ENCODE measurements around the gene CYP2D6. TPM values are rescaled to one million over a fixed set of nuclear protein-coding genes. Genes with fewer than 3 reads are reported as not detected.

CYP2D6 gene
- total and polyA plus RNA-seq, 10 of the 15 experiments (the other 5 are each of a cell fraction or from before 2014, with no cell fraction given), result 0.08 to 1.4 (median 0.39) TPM

DNA sequence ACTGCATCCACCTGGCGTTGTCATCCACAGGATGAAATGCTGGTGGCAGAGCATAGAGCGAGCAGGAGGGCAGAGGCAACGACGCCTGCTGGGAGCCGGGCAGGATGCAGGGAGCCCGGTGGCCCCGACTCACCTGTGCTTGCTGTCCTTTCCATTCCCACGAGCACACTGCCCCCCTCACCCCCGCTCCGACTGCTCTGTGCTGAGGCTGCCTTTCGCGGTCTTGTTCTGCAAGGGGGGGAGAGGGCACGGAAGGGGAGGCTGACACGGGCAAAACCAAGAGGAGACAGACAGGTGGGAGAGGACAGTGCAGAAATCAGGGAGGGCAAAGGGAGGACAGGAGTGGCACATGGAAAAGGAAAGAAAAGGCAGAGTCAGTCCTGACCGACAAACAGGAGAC, 37.9 kb upstream of the CYP2D6 start:
- intact Hi-C loops (cut with micrococcal nuclease; ENCODE audit: unreplicated experiment) (loop anchor here (2.0 to 5.0 kb wide), 2 partner anchors 100 to 201 kb away; partner anchors contain the start of gene SEPTIN3), in situ Hi-C loops (cut with MboI) (loop anchor here (5.0 kb wide), 1 partner anchor 269 kb away; no protein-coding TSS in a partner anchor)
- no peaks in the 10 kb centered on the region for H3K9me3 ChIP-seq (replicated peaks; ENCODE audit: control insufficient read depth, insufficient read depth, low read length)
- peaks cover 10% of the 10 kb centered on the region for H3K4me1 ChIP-seq (ENCODE audit: control insufficient read depth, insufficient read depth, low read length)
- no peaks in the 10 kb centered on the region; the same call in 1 of the 2 replicates for H4K20me1 ChIP-seq (ENCODE audit: control insufficient read depth, insufficient read depth)
- H2AFZ ChIP-seq (ENCODE audit: control insufficient read depth, low read depth, low read length), result no peak overlapping the region
- H3K4me3 ChIP-seq, result no peak overlapping the region
- POLR2A ChIA-PET, result no interaction called here
- TF ChIP-seq POU2F2 (IDR thresholded peaks at IDR 0.05; ENCODE audit: borderline replicate concordance, low read depth, low read length) (no peak), MEF2B (IDR thresholded peaks at IDR 0.05; ENCODE audit: partially characterized antibody, poor library complexity, severe bottlenecking) (no peak), CBX3 (IDR thresholded peaks at IDR 0.05; ENCODE audit: borderline replicate concordance, low read depth) (no peak), NFXL1 (IDR thresholded peaks at IDR 0.05; ENCODE audit: borderline replicate concordance) (no peak), KLF5 (IDR thresholded peaks at IDR 0.05; ENCODE audit: partially characterized antibody) (no peak), PML (IDR thresholded peaks at IDR 0.05; ENCODE audit: low read length) (no peak), TCF7 (IDR thresholded peaks at IDR 0.05; ENCODE audit: borderline replicate concordance) (no peak), MYB (IDR thresholded peaks at IDR 0.05; ENCODE audit: borderline replicate concordance, low read depth, low read length) (no peak), RAD21 (IDR thresholded peaks at IDR 0.05; ENCODE audit: insufficient read depth, low read depth, low read length) (no peak)
- TF ChIP-seq, protein P1, sequence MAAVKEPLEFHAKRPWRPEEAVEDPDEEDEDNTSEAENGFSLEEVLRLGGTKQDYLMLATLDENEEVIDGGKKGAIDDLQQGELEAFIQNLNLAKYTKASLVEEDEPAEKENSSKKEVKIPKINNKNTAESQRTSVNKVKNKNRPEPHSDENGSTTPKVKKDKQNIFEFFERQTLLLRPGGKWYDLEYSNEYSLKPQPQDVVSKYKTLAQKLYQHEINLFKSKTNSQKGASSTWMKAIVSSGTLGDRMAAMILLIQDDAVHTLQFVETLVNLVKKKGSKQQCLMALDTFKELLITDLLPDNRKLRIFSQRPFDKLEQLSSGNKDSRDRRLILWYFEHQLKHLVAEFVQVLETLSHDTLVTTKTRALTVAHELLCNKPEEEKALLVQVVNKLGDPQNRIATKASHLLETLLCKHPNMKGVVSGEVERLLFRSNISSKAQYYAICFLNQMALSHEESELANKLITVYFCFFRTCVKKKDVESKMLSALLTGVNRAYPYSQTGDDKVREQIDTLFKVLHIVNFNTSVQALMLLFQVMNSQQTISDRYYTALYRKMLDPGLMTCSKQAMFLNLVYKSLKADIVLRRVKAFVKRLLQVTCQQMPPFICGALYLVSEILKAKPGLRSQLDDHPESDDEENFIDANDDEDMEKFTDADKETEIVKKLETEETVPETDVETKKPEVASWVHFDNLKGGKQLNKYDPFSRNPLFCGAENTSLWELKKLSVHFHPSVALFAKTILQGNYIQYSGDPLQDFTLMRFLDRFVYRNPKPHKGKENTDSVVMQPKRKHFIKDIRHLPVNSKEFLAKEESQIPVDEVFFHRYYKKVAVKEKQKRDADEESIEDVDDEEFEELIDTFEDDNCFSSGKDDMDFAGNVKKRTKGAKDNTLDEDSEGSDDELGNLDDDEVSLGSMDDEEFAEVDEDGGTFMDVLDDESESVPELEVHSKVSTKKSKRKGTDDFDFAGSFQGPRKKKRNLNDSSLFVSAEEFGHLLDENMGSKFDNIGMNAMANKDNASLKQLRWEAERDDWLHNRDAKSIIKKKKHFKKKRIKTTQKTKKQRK (IDR thresholded peaks at IDR 0.05; ENCODE audit: low read depth, low read length), result no peak
- TF ChIP-seq, protein P2, sequence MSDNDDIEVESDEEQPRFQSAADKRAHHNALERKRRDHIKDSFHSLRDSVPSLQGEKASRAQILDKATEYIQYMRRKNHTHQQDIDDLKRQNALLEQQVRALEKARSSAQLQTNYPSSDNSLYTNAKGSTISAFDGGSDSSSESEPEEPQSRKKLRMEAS (IDR thresholded peaks at IDR 0.05; ENCODE audit: low read depth, low read length), result no peak
- TF ChIP-seq, protein P3, sequence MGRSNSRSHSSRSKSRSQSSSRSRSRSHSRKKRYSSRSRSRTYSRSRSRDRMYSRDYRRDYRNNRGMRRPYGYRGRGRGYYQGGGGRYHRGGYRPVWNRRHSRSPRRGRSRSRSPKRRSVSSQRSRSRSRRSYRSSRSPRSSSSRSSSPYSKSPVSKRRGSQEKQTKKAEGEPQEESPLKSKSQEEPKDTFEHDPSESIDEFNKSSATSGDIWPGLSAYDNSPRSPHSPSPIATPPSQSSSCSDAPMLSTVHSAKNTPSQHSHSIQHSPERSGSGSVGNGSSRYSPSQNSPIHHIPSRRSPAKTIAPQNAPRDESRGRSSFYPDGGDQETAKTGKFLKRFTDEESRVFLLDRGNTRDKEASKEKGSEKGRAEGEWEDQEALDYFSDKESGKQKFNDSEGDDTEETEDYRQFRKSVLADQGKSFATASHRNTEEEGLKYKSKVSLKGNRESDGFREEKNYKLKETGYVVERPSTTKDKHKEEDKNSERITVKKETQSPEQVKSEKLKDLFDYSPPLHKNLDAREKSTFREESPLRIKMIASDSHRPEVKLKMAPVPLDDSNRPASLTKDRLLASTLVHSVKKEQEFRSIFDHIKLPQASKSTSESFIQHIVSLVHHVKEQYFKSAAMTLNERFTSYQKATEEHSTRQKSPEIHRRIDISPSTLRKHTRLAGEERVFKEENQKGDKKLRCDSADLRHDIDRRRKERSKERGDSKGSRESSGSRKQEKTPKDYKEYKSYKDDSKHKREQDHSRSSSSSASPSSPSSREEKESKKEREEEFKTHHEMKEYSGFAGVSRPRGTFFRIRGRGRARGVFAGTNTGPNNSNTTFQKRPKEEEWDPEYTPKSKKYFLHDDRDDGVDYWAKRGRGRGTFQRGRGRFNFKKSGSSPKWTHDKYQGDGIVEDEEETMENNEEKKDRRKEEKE (IDR thresholded peaks at IDR 0.05), result no peak
- TF ChIP-seq, protein P4, sequence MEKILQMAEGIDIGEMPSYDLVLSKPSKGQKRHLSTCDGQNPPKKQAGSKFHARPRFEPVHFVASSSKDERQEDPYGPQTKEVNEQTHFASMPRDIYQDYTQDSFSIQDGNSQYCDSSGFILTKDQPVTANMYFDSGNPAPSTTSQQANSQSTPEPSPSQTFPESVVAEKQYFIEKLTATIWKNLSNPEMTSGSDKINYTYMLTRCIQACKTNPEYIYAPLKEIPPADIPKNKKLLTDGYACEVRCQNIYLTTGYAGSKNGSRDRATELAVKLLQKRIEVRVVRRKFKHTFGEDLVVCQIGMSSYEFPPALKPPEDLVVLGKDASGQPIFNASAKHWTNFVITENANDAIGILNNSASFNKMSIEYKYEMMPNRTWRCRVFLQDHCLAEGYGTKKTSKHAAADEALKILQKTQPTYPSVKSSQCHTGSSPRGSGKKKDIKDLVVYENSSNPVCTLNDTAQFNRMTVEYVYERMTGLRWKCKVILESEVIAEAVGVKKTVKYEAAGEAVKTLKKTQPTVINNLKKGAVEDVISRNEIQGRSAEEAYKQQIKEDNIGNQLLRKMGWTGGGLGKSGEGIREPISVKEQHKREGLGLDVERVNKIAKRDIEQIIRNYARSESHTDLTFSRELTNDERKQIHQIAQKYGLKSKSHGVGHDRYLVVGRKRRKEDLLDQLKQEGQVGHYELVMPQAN (conservative IDR thresholded peaks at IDR 0.05), result no peak
- H3K27ac ChIP-seq (ENCODE audit: control insufficient read depth, insufficient read depth), result no peak overlapping the region
- H3K4me2 ChIP-seq (ENCODE audit: control insufficient read depth, insufficient read depth), result no peak overlapping the region
- DNase-seq (ENCODE audit: low read depth, low spot score) (no peak), ATAC-seq (no peak), FAIRE-seq (no peak)
- CTCF ChIA-PET, result interaction anchor here (0.6 to 1.3 kb wide), 4 partner anchors 75 to 276 kb away, joined by 3 to 6 read pairs (median 3); no protein-coding TSS in a partner anchor
- H3K27me3 ChIP-seq (replicated peaks in 1 of 2; ENCODE audit: control insufficient read depth in 2 of 2, insufficient read depth in 2 of 2, low read length in 1 of 2), result no peaks in the 10 kb centered on the region
- SMC1A ChIA-PET (ENCODE audit: uncharacterized antibody, unreplicated experiment), result interaction anchor here (1.2 to 13.3 kb wide), 3 partner anchors 21 to 268 kb away, joined by 3 to 153 read pairs (median 8); no protein-coding TSS in a partner anchor
- 96% methylated on average over 15 of the region's 15 CpGs for WGBS (ENCODE audit: insufficient coverage, insufficient replicate concordance, low lambda C conversion rate, missing lambda C conversion rate)
- H3K36me3 ChIP-seq (ENCODE audit: control insufficient read depth in 2 of 2, insufficient read depth in 2 of 2, low read length in 1 of 2), result peaks cover 14 to 38% of the 10 kb centered on the region in 2 experiments
- H3K79me2 ChIP-seq (ENCODE audit: control insufficient read depth, insufficient read depth, low read length), result peaks cover 7% of the 10 kb centered on the region
- RAD21 ChIA-PET (ENCODE audit: unreplicated experiment), result interaction anchor here (0.8 kb wide), 1 partner anchor 276 kb away, joined by 3 read pairs; no protein-coding TSS in a partner anchor
- BruUV-seq (replicated peaks), result no TSS peak
- H3K9ac ChIP-seq (ENCODE audit: control insufficient read depth, insufficient read depth, low read length), result no peak overlapping the region

Measured in GM12878 (cell line).